GM12878 (cell line): ENCODE results near the gene DXO. TPM values are rescaled to one million over a fixed set of nuclear protein-coding genes. Genes with fewer than 3 reads are reported as not detected.

Experiments
- E2F8 ChIP-seq: fragments of 450-650 bp; IDR thresholded peaks from 2 replicates; pipeline ENCODE4 v1.6.1; 2018; ENCODE audit warnings: mild to moderate bottlenecking, low read depth, moderate library complexity; ENCODE audit not compliant: partially characterized antibody
- MTA2 ChIP-seq: fragments of 450-650 bp; IDR thresholded peaks from 2 replicates; pipeline ENCODE4 v1.6.1; 2016; ENCODE audit warnings: low read depth, mild to moderate bottlenecking, moderate library complexity
- PML ChIP-seq: IDR thresholded peaks from 2 replicates; pipeline ENCODE4 v1.6.1; 2012; ENCODE audit warnings: low read length, inconsistent platforms
- POU2F2 ChIP-seq: IDR thresholded peaks from 3 replicates; pipeline ENCODE4 v1.6.1; 2011; ENCODE audit warnings: low read depth, mild to moderate bottlenecking, low read length, borderline replicate concordance
- TAF1 ChIP-seq: IDR thresholded peaks from 2 replicates; pipeline ENCODE4 v1.6.1; 2011; ENCODE audit warnings: mild to moderate bottlenecking, low read depth, low read length, borderline replicate concordance
- polyA plus RNA-seq, 11 experiments: library from polyadenylated mRNA; depleted of rRNA in 4 of 11; unstranded in 6 of 11; stranded (reverse) in 5 of 11; fragments of >200 nt; fragmentation: Nextera tagmentation in 4 of 11; fragmentation: Illumina TruSeq in 1 of 11; extraction: Ambion mirVana in 4 of 11; extraction: Trizol in 1 of 11; gene quantifications; 1 replicate in 1 of 11; 2 replicates in 10 of 11; pipeline versions ENCODE4 v1.2.1 to v1.2.3, GENCODE V29; 2011 to 2016; ENCODE audit warnings: inconsistent platforms in 2 of 11, missing spikeins in 2 of 11, low read depth in 1 of 11
- total RNA-seq, 4 experiments: library from RNA; depleted of rRNA in 3 of 4; stranded (reverse); fragments of >200 nt in 3 of 4; fragmentation: Illumina TruSeq in 1 of 4; extraction: Trizol in 1 of 4; gene quantifications; 2 replicates each; pipeline versions ENCODE4 v1.2.1 to v1.2.3, GENCODE V29; 2013 to 2021
- TF ChIP-seq, protein P1 (sequence below): fragments of 450-650 bp; IDR thresholded peaks from 2 replicates; pipeline ENCODE4 v1.6.1; 2016; ENCODE audit warnings: mild to moderate bottlenecking

The DXO gene
- total and polyA plus RNA-seq, 10 of the 15 experiments (the other 5 are each of a cell fraction or from before 2014, with no cell fraction given) = 4.5 to 21.4 (median 16.3) TPM

DNA sequence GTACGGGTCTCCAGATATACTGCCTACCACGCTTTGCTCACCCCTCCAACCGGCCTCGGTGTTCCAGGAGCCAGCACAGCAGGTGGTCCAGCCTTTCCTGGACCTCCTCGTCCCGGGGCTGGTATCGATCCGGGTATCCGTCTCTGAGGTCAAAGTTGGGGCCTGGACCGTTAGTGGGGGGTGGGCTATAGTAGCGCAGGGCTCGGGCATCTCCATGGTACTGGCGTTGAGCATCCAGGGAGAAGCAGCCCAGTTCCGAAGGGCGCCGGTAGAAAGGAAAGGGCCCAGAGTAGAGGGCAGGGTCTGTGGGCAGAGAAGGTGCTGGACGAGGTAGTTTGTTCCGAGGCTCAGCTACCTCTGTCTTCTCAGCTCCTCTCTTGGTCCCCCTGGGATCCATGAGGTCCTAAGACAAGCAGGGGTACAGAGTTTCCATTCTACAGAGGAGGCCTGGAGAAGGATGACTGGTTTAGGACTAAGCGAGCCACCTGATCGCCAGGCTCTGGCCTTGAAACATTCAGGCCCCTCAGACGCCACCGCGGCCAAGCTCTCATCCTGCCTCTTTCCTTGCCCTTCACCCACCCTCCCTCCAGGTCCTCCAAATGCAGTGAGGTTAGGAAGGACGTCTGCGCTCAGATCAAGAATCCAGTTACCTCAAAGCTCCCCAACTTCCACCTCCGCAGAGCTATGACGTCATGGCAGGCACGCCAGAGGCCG is 502 bp downstream of the DXO start (continued):
- TF ChIP-seq TAF1 (peak; percentile 38; the same call in 1 of the 2 replicates), MTA2 (no peak), PML (0 out of 2 replicates have a peak, but pooled peaks have one; percentile 74), POU2F2 (peak; percentile 54; the same call in 1 of the 3 replicates), E2F8 (no peak)
- TF ChIP-seq, protein P1, sequence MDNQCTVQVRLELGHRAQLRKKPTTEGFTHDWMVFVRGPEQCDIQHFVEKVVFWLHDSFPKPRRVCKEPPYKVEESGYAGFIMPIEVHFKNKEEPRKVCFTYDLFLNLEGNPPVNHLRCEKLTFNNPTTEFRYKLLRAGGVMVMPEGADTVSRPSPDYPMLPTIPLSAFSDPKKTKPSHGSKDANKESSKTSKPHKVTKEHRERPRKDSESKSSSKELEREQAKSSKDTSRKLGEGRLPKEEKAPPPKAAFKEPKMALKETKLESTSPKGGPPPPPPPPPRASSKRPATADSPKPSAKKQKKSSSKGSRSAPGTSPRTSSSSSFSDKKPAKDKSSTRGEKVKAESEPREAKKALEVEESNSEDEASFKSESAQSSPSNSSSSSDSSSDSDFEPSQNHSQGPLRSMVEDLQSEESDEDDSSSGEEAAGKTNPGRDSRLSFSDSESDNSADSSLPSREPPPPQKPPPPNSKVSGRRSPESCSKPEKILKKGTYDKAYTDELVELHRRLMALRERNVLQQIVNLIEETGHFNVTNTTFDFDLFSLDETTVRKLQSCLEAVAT = 0 out of 2 replicates have a peak, but pooled peaks have one; percentile 87
